SKM-1 treated with dmso at 0.1 percent for 144 hours (cell line): ENCODE results near the gene PRSS8.
"Not testable (repeated sequence)": the region's sequence is repeated elsewhere in the genome, so short reads cannot be mapped to it uniquely, and the experiment has no call there.

Experiments used
- DNase-seq: peaks from one replicate; lab custom pipeline; 2025; ENCODE audit not compliant: unreplicated experiment; lab: John Stamatoyannopoulos, UW

Gene PRSS8

DNA sequence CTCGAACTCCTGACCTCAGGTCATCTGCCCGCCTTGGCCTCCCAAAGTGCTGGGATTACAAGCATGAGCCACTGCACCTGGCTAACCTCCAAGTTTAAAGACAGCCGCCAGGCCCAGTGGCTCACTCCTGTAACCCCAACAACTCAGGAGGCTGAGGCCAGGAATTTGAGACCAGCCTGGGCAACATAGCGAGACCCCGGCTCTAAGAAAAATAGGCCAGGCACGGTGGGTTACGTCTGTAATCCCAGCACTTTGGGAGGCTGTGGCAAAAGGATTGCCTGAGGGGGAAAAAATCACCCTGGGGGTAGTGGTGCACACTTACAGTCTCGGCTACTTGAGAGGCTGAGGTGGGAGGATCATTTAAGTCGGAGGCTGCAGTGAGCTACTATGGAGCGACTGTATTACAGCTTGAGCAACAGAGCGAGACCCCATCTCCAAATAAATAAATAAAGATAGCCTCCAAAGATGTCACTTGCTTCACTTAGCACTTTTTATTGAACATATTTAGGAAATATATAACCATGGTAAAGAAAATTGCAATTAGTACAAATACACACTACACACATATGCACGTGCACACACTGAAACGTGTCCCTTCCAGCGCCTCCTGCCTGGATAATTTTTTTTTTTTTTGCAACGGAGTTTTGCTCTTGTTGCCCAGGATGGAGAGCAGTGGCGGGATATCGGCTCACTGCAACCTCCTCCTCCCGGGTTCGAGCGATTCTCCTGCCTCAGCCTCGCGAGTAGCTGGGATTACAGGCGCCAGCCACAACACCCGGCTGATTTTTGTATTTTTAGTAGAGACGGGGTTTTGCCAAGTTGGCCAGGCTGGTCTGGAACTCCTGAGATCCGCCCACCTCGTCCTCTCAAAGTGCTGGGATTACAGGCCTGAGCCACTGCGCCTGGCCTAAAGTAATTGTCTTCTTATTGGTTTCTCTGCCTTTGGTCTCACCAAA is 28.7 kb downstream of the PRSS8 start:
- DNase-seq: no peak

GRCh38 chr16:31105677-31106213 is 29.8 kb downstream of the PRSS8 start:
- DNase-seq: peak; percentile 88

DNA sequence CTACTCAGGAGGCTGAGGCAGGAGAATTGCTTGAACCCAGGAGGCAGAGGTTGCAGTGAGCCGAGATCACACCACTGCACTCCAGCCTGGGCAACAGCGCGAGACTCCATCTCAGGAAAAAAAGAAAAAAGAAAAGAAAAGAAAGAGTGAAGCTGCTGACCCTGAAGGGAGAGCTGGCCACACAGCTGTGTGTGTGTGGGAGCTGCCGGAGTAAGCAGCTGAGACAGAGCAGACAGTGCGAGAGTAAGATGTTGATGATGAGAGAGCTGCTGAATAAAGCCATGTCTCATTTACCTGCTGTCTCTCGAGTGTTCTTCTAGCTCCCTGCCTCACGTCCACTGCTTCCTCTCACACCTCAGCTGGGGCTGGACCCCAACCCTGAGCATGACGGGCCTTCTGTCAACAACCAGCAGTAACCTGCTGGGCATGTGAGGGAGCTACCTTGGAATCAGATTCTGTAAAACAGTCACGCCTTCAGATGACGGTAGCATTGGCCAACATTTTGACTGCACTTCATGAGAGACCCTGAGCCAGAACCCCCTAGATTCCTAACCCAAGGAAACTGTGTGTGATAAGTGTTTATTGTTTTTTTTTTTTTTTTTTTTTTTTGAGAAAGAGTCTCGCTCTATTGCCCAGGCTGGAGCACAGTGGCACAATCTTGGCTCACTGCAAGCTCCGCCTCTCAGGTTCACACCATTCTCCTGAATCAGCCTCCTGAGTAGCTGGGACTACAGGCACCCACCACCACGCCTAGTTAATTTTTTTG is 34.5 kb downstream of the PRSS8 start:
- not testable (repeated sequence) for DNase-seq

- no peak for DNase-seq
These were observed 35.5 kb downstream of the PRSS8 start for GRCh38 chr16:31099860-31100638.

DNA sequence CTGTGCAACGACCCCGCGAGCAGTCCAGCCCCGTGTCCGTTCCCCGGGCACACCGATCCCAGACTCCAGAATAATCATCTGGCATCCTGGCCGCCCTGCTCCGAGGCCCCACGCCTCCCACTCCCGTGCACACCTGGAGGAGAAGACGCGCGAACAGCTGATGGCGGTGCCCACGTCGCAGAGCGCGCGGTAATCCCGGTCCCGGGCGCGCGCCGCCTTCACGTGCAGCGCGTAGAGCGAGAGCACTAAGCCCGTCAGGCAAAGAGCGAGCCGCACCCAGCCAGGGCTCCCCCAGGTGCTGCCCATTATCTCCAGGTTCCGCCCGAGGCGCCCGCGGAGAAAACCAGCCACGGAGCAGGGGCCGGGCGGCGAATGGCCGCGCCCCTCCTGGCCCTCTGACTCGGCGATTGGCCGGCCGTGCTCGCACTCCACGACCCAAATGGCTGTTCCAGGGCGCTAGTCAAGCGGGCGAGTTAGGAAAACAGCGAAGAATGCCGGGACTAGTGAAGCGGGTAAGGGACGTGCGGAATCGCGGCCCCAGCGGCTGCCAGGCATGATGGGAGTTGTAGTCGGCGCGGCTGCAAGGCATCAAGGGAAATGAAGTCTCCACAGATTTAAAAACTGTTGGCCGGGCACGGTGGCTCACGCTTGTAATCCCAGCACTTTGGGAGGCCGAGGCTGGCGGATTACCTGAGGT is 41.0 kb downstream of the PRSS8 start, which contains the start of gene VKORC1:
TSS of gene VKORC1 (minus strand) at position 374 of the 697 bp plus-strand sequence. CDS start at position 306, 68 bp downstream.
- peak; percentile 97 for DNase-seq

- no peak for DNase-seq
These were observed 41.5 kb downstream of the PRSS8 start for GRCh38 chr16:31094088-31094423.

GRCh38 chr16:31093132-31093703 is 42.3 kb downstream of the PRSS8 start:
- no peak for DNase-seq

DNA sequence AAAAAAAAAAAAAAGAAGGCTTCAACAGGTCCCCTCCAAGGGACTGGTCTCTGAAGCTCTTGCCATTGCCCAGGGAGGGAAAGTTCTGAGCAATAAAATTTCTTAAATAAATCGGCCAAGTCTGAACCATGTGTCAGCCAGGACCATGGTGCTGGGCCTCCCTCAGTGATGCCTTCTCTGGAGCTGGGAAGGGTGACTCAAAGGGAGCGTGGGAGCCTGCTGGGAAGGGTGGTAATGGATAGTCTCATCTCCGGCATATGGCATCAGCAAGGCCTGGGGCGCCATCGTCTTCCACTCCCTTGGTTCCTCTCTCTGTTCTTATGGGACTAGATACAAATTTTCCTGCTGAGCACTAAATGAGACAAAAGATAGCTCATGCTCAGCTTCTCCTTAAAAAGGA is 43.2 kb downstream of the PRSS8 start:
- no peak for DNase-seq

GRCh38 chr16:31090540-31090939 is 45.0 kb downstream of the PRSS8 start:
- DNase-seq: no peak

DNA sequence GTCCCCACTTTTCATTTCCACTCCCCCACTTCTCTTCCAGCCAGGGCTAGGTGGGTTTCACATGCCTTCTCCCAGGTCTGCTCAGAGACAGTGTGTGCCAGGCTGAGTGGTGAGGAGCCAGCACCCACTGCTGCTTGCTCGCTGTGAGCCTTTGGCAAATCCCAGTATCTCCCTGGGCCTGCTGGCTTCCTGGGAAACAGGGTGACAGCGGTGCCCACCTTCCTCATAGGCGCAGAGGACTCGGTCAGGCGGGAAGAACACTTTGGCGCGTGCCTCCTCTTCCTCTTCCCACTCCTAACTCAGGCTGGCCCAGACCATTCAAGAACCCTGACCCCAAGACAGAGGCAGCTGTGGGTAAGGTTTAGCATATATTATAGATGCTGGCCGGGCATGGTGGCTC is 46.3 kb downstream of the PRSS8 start:
- no peak for DNase-seq

DNA sequence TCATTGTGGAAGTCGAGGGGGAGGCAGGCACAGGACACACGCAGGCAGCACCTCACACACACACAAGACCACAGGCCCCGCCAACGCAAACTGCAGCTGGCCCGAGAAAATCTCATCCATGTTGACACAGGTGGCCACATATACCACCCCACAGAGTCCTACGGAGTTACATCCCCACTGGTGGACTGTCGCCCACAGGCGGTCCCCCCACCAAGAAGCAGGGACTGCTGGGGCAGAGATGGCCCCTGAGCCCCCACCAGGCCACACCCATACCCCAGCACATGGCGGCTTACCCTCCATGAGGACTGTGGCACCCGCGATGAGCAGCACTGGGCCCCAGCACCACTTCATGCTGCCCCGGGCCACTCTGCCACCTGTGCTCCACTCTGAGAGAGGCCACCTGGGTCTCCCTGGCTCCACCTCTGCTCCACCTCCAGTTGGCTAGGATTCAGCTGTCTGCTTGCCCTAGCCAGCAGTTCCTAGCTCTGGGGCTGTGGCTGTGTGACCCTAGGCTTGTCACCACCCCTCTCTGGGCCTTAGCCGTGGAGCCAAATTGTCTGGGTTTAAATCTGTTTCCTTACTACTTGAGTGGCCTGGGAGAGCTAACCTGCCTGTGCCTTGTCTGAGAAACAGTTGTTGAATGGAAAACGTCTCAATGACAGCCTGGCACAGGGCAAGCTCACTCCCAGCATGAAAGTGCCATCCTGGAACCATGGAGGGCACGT is 46.9 kb downstream of the PRSS8 start, which contains the start of gene PRSS53:
TSS of gene PRSS53 (minus strand) at position 485 of the 725 bp plus-strand sequence. CDS start at position 351, 134 bp downstream.
- DNase-seq: no peak

DNA sequence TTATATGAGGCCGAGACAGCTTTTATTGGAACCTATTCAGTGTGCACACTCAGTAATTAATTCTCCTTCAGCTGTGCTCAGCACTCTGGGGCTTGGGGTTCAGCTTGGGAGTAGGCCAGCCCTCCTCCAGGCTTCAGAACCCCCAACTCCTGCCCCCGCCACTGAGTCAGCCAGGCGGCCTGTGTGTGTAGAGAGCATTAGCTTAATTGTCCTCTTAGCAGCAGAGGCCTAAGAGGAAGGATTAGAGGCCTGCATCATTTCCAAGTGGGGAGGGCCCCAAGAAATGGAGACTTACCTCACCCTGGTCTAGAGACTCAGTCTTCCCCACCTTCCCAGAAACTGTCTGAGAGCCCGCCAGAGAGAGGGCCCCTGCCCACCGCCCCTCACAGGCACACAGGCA is 47.6 kb downstream of the PRSS8 start:
- DNase-seq: no peak

DNA sequence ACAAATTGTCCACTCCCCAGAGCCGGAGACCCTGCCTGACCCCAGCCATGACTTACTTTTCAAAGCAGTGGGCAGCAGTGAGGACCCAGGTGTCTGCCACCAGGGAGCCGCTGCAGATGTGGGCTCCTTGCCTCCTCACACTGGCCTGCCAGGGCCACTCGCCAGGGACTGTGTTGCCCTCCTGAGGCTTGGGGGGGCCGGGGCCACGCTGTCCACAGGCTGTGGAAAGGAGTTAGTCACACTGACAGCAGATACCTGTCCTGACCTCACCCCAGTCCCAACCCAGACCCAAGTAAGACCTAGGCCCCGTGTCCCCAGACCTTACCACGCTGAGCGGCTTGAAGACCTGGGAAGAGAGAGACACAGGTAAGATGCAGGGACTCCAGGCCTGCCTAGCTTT is 48.0 kb downstream of the PRSS8 start:
- DNase-seq: no peak

- no peak for DNase-seq
These were observed 49.0 kb downstream of the PRSS8 start for GRCh38 chr16:31086629-31086906.

DNA sequence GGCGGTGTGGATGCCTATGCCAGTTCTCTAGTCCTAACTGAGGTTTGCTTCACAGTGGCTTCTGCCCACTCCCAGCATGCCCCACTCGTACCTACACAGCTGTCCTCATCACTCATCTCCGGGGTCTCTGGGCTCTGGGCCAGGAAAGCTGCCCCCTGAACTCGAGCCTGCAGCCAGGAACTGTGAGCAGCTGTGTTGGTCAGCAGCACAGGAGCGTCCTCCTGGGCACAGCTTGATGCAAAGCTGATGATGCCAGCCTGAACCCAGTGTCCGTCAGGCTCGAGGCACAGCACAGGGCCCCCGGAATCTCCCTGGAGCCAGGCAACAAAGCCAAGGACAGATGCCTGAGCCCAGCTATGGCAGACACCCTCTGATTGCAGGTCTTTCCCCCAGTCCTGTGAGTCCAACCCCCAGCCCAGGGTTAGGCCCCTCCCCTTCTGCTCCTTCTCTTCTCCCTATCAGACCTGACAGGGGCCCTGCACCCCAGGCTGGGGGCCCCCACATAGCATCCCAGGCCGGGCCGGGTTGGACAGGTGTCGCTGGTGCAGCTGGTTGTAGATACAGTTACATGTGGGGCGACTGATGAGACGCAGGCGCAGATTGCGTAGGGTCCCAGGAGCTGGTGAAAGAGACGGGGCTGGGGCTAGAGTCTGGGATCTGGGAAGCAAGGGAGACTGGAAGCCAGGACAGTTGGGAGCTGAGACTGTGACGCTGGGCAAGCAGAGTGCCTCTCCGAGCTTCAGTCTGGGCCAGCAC is 49.5 kb downstream of the PRSS8 start:
- DNase-seq: no peak

GRCh38 chr16:31085411-31085810 is 50.1 kb downstream of the PRSS8 start:
- DNase-seq: no peak

DNA sequence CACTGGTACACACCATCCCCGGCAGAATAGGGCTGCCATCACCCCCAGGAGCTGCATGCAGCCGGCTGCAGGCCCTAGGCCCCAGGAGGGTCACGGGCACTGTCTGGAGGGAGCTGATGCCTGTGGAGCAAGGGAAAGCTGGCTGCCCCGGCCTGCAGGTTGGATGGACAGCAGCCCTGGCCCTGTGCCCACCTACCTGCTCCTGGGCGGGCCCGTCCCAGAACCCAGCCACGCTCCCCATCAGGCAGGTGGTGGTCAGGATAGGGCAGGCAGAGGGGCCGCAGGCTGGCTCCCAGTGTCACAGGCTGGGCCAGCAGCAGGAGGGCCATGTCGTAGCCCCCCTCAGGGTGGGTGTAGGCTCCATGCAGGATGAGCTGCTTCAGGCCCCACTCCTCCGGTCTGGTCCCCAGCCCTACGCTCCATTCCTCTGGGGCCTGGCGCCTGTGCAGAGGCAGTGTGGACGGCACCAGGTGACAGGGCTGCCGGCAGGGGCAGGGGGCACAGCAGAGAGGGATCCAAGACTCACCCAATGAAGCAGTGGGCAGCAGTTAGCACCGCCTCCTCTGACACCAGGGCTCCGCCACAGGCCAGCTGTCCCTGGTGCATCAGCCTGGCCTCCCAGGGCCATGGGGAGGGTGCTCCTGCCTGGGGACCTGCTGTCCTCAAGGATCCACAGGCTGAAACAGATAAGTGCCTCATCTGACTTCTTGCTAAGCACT is 50.8 kb downstream of the PRSS8 start:
- DNase-seq: peak; percentile 64

- no peak for DNase-seq
These were observed 51.5 kb downstream of the PRSS8 start for GRCh38 chr16:31083981-31084380.
